ENCODE data around the gene EBF3. TPM values are rescaled to one million over a fixed set of nuclear protein-coding genes. Genes with fewer than 3 reads are reported as not detected.

EBF3 gene
- polyA plus RNA-seq, 1 experiment = 0.32 TPM

- ChIA-PET CTCF (no interaction called here), POLR2A (no interaction called here)
- no peaks in the 10 kb centered on the region for H3K27me3 ChIP-seq (ENCODE audit: control insufficient read depth, insufficient read depth, low read length)
- H3K4me3 ChIP-seq (ENCODE audit: low read depth, low read length) = no peak overlapping the region
- H3K36me3 ChIP-seq (ENCODE audit: control insufficient read depth, insufficient read depth, low read length) = no peaks in the 10 kb centered on the region
- DNase-seq (ENCODE audit: low read depth) = no peak
- no peak for TF ChIP-seq CTCF (IDR thresholded peaks at IDR 0.05; ENCODE audit: insufficient read depth, low read depth, low read length)
These were observed 17.2 kb downstream of the EBF3 start for GRCh38 chr10:129946859-129947258.

- DNase-seq (ENCODE audit: low read depth) = no peak
- CTCF ChIA-PET = no interaction called here
These were observed 17.9 kb downstream of the EBF3 start for GRCh38 chr10:129945941-129946760.

GRCh38 chr10:129945526-129945925 lies 18.5 kb downstream of the EBF3 start:
- no peak overlapping the region for H3K4me3 ChIP-seq (ENCODE audit: low read depth, low read length)
- ChIA-PET POLR2A (no interaction called here), CTCF (no interaction called here)
- TF ChIP-seq CTCF (IDR thresholded peaks at IDR 0.05; ENCODE audit: insufficient read depth, low read depth, low read length) = no peak
- H3K27me3 ChIP-seq (ENCODE audit: control insufficient read depth, insufficient read depth, low read length) = no peaks in the 10 kb centered on the region
- no peaks in the 10 kb centered on the region for H3K36me3 ChIP-seq (ENCODE audit: control insufficient read depth, insufficient read depth, low read length)
- no peak for DNase-seq (ENCODE audit: low read depth)

More at GRCh38 chr10:129945941-129946760, 17.9 kb downstream of the EBF3 start:
- Histone ChIP-seq H3K4me3 (ENCODE audit: low read depth, low read length) (no peak overlapping the region), H3K27me3 (ENCODE audit: control insufficient read depth, insufficient read depth, low read length) (no peaks in the 10 kb centered on the region), H3K36me3 (ENCODE audit: control insufficient read depth, insufficient read depth, low read length) (no peaks in the 10 kb centered on the region)
- no peak for TF ChIP-seq CTCF (IDR thresholded peaks at IDR 0.05; ENCODE audit: insufficient read depth, low read depth, low read length)
- POLR2A ChIA-PET = no interaction called here

- ChIA-PET CTCF (no interaction called here), POLR2A (no interaction called here)
- TF ChIP-seq CTCF (IDR thresholded peaks at IDR 0.05; ENCODE audit: insufficient read depth, low read depth, low read length) = no peak
- no peak overlapping the region for H3K4me3 ChIP-seq (ENCODE audit: low read depth, low read length)
- no peaks in the 10 kb centered on the region for H3K36me3 ChIP-seq (ENCODE audit: control insufficient read depth, insufficient read depth, low read length)
- no peaks in the 10 kb centered on the region for H3K27me3 ChIP-seq (ENCODE audit: control insufficient read depth, insufficient read depth, low read length)
- DNase-seq (ENCODE audit: low read depth) = no peak
These were observed 19.0 kb downstream of the EBF3 start for GRCh38 chr10:129945064-129945463.

- no peak for DNase-seq (ENCODE audit: low read depth)
- POLR2A ChIA-PET = no interaction called here
- TF ChIP-seq CTCF (IDR thresholded peaks at IDR 0.05; ENCODE audit: insufficient read depth, low read depth, low read length) = no peak
- Histone ChIP-seq H3K4me3 (ENCODE audit: low read depth, low read length) (no peak overlapping the region), H3K36me3 (ENCODE audit: control insufficient read depth, insufficient read depth, low read length) (no peaks in the 10 kb centered on the region), H3K27me3 (ENCODE audit: control insufficient read depth, insufficient read depth, low read length) (no peaks in the 10 kb centered on the region)
- CTCF ChIA-PET = no interaction called here
These were observed 19.6 kb downstream of the EBF3 start for GRCh38 chr10:129944456-129944855.
